ENCODE results near the gene MYLK3.

MYLK3 gene

DNA sequence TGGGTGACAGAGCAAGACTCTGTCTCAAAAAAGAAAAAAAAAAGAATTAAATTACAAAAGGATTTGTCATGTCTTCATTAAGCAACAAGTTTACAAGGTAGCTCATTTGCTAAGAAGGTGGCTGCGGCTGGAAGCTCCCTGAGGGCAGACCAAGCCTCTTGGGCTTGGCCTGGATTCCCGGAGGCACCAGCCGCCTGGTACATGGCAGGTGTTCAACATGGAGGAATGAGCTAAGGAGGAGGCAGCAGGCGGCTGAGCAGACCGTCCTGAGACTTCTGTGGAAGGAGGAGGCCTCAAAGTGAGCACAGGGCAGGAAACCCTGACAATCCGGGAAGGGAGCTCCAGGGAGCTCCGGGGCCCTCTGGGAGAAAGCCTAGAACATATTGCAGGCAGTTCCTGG lies 3.2 kb upstream of the MYLK3 start:
- no peak overlapping the region for H3K27ac Mint-ChIP-seq (ENCODE audit: low read depth)
- no peak for DNase-seq (ENCODE audit: low spot score in 2 of 2)
- H3K4me1 Mint-ChIP-seq: no peaks in the 10 kb centered on the region
- H3K9me3 Mint-ChIP-seq: no peaks in the 10 kb centered on the region
- no peaks in the 10 kb centered on the region for H3K27me3 Mint-ChIP-seq
- H3K36me3 Mint-ChIP-seq (ENCODE audit: insufficient read depth): peaks cover 2% of the 10 kb centered on the region
- no peak overlapping the region for H3K4me3 Mint-ChIP-seq
- no peak for ATAC-seq (replicated peaks; ENCODE audit: extremely low read depth, poor library complexity, severe bottlenecking)

DNA sequence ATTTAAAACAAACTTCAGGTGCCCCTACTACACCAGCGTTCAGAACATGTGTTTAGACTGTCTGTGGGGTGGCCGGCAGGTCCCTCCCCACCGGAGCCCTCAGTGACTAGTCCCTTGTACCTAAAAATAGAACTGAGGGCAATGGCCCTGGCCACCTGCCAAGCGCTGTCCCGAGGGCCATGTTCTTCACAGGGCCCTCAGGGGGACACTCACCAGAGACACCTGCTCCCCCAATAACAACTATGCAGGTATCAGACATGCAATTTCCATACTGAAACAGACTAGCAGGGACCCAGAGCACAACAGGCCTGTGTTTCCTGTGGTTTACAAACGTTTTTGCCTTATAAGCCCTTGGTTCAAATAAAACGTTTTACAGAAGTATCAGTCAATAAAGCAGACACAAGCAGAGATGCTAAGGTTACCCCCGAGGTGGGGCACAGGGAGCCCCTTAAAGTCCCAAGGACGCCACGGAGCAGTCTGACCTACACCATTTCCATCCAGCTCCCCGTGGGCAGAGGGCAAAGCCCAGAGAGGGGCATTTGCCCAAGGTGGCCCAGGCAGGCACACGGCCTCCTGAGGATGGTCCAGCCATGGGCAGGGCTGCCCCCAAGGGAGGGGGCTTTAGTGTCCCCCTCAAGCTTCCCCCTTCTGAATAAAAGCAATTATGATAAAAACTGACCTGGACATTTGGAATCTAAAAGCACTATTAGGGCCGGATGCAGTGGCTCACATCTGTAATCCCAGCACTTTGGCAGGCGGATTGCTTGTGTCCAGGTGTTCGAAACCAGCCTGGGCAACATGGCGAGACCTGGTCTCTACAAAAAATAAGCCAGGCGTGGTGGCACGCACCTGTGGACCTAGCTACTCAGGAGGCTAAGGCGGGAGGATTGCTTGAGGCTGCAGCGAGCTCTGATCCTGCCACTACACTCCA lies 896 bp upstream of the MYLK3 start:
- H3K36me3 Mint-ChIP-seq (ENCODE audit: insufficient read depth): peaks cover 2% of the 10 kb centered on the region
- no peak overlapping the region for H3K27ac Mint-ChIP-seq (ENCODE audit: low read depth)
- ATAC-seq (replicated peaks; ENCODE audit: extremely low read depth, poor library complexity, severe bottlenecking): no peak

GRCh38 chr16:46746821-46747776 lies 1.0 kb downstream of the MYLK3 start:
- H3K4me3 Mint-ChIP-seq: no peak overlapping the region
- no peaks in the 10 kb centered on the region for H3K4me1 Mint-ChIP-seq
- peaks cover 2% of the 10 kb centered on the region for H3K36me3 Mint-ChIP-seq (ENCODE audit: insufficient read depth)
- ATAC-seq (replicated peaks; ENCODE audit: extremely low read depth, poor library complexity, severe bottlenecking) (no peak), DNase-seq (ENCODE audit: low spot score in 2 of 2) (no peak)
- no peaks in the 10 kb centered on the region for H3K27me3 Mint-ChIP-seq
- no peak overlapping the region for H3K27ac Mint-ChIP-seq (ENCODE audit: low read depth)
- H3K9me3 Mint-ChIP-seq: no peaks in the 10 kb centered on the region

More for the DNA sequence above, 896 bp upstream of the MYLK3 start:
- Mint-ChIP-seq H3K4me3 (no peak overlapping the region), H3K4me1 (no peaks in the 10 kb centered on the region), H3K9me3 (no peaks in the 10 kb centered on the region), H3K27me3 (no peaks in the 10 kb centered on the region)
- no peak for DNase-seq (ENCODE audit: low spot score in 2 of 2)

- Mint-ChIP-seq H3K27me3 (no peaks in the 10 kb centered on the region), H3K36me3 (ENCODE audit: insufficient read depth) (peaks cover 2% of the 10 kb centered on the region), H3K9me3 (no peaks in the 10 kb centered on the region), H3K4me3 (no peak overlapping the region), H3K27ac (ENCODE audit: low read depth) (no peak overlapping the region), H3K4me1 (no peaks in the 10 kb centered on the region)
- ATAC-seq (replicated peaks; ENCODE audit: extremely low read depth, poor library complexity, severe bottlenecking) (no peak), DNase-seq (ENCODE audit: low spot score in 2 of 2) (no peak)
These were observed 2.5 kb downstream of the MYLK3 start for GRCh38 chr16:46745617-46746016.

DNA sequence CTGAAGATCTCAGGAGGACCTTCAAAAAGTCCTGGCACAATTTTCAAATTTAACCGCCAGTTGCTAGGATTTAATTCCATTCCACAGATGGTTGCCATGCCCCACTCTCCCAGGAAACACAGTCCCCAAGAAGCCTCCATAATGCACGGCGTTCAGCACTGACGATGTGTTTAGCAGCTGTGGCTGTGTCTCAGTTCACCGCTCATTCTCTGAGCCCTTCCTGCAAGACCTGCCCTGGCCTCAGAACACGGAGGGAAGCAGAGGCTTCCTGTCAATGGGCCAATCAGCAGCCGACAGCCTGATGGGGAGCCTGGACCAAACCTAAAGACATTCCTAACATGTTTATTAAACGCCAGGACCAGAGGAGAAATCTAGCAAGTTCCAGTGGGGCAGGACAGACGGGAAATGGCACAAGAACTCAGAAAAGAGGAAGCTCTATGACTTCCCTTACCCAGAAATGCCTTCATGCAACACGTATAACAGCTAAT lies 4.9 kb downstream of the MYLK3 start:
- Mint-ChIP-seq H3K27me3 (no peaks in the 10 kb centered on the region), H3K27ac (ENCODE audit: low read depth) (no peak overlapping the region), H3K36me3 (ENCODE audit: insufficient read depth) (no peaks in the 10 kb centered on the region), H3K9me3 (no peaks in the 10 kb centered on the region), H3K4me1 (no peaks in the 10 kb centered on the region), H3K4me3 (no peak overlapping the region)
- no peak for ATAC-seq (replicated peaks; ENCODE audit: extremely low read depth, poor library complexity, severe bottlenecking)
- no peak for DNase-seq (ENCODE audit: low spot score in 2 of 2)

DNA sequence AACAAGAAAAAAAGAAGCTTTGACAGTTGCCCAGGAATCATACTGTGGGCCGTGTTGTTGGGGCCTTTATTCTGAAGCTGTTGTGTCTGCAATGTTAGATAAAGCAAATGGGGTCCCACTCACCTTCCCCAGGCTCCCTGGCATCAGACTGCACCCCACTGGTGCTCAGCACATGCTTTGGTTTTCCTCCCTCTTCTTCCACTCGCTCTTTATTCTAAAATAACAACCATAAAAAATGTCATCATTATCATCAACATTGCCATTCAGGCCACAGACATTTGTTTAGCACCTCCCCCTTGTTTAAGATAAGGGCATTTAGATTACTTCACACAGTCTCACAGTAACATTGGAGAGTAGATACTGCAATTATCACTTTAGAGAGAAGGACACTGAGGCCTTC lies 8.2 kb downstream of the MYLK3 start:
- no peaks in the 10 kb centered on the region for H3K4me1 Mint-ChIP-seq
- no peak for ATAC-seq (replicated peaks; ENCODE audit: extremely low read depth, poor library complexity, severe bottlenecking)
- H3K9me3 Mint-ChIP-seq: no peaks in the 10 kb centered on the region
- no peak overlapping the region for H3K4me3 Mint-ChIP-seq
- H3K27ac Mint-ChIP-seq (ENCODE audit: low read depth): no peak overlapping the region
- H3K27me3 Mint-ChIP-seq: no peaks in the 10 kb centered on the region
- no peaks in the 10 kb centered on the region for H3K36me3 Mint-ChIP-seq (ENCODE audit: insufficient read depth)
- no peak for DNase-seq (ENCODE audit: low spot score in 2 of 2)

- Mint-ChIP-seq H3K27me3 (no peaks in the 10 kb centered on the region), H3K4me3 (no peak overlapping the region), H3K4me1 (no peaks in the 10 kb centered on the region), H3K36me3 (ENCODE audit: insufficient read depth) (peaks cover 2% of the 10 kb centered on the region), H3K27ac (ENCODE audit: low read depth) (no peak overlapping the region), H3K9me3 (no peaks in the 10 kb centered on the region)
- ATAC-seq (replicated peaks; ENCODE audit: extremely low read depth, poor library complexity, severe bottlenecking): no peak
- no peak for DNase-seq (ENCODE audit: low spot score in 2 of 2)
These were observed 10.4 kb downstream of the MYLK3 start for GRCh38 chr16:46737621-46738214.

GRCh38 chr16:46736695-46737094 lies 11.4 kb downstream of the MYLK3 start:
- no peak for ATAC-seq (replicated peaks; ENCODE audit: extremely low read depth, poor library complexity, severe bottlenecking)
- Mint-ChIP-seq H3K4me1 (no peaks in the 10 kb centered on the region), H3K9me3 (no peaks in the 10 kb centered on the region)

GRCh38 chr16:46733319-46733830 lies 14.8 kb downstream of the MYLK3 start:
- Mint-ChIP-seq H3K27me3 (no peaks in the 10 kb centered on the region), H3K4me3 (no peak overlapping the region), H3K27ac (ENCODE audit: low read depth) (no peak overlapping the region), H3K36me3 (ENCODE audit: insufficient read depth) (peaks cover 2% of the 10 kb centered on the region), H3K9me3 (no peaks in the 10 kb centered on the region), H3K4me1 (no peaks in the 10 kb centered on the region)
- no peak for ATAC-seq (replicated peaks; ENCODE audit: extremely low read depth, poor library complexity, severe bottlenecking)
- no peak for DNase-seq (ENCODE audit: low spot score in 2 of 2)

More at GRCh38 chr16:46736695-46737094, 11.4 kb downstream of the MYLK3 start:
- Mint-ChIP-seq H3K36me3 (ENCODE audit: insufficient read depth) (peaks cover 2% of the 10 kb centered on the region), H3K27ac (ENCODE audit: low read depth) (no peak overlapping the region), H3K4me3 (no peak overlapping the region), H3K27me3 (no peaks in the 10 kb centered on the region)
- DNase-seq (ENCODE audit: low spot score in 2 of 2): no peak

DNA sequence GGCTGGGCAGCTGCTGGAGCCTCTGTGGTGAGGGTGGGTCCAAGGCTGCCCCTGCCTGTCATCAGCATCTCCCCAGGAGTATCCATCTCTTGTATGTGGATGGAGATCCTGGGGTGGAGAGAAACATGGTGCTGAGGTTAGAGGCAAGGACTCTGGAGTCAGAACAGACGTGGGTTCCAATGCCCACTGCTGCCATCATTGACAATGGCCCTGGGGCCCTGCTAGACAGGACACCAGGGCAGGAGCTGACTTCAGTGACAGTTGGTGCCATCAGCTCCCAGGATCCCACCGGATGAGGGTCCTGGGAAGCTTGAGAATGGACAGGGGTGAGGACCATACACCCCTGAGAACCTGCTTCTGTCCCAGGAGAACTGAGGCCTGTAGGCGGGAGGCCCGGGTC lies 15.6 kb downstream of the MYLK3 start:
- H3K4me1 Mint-ChIP-seq: no peaks in the 10 kb centered on the region
- peaks cover 2% of the 10 kb centered on the region for H3K36me3 Mint-ChIP-seq (ENCODE audit: insufficient read depth)
- H3K4me3 Mint-ChIP-seq: no peak overlapping the region
- H3K27ac Mint-ChIP-seq (ENCODE audit: low read depth): no peak overlapping the region
- H3K9me3 Mint-ChIP-seq: no peaks in the 10 kb centered on the region
- DNase-seq (ENCODE audit: low spot score in 2 of 2) (no peak), ATAC-seq (replicated peaks; ENCODE audit: extremely low read depth, poor library complexity, severe bottlenecking) (no peak)
- no peaks in the 10 kb centered on the region for H3K27me3 Mint-ChIP-seq

DNA sequence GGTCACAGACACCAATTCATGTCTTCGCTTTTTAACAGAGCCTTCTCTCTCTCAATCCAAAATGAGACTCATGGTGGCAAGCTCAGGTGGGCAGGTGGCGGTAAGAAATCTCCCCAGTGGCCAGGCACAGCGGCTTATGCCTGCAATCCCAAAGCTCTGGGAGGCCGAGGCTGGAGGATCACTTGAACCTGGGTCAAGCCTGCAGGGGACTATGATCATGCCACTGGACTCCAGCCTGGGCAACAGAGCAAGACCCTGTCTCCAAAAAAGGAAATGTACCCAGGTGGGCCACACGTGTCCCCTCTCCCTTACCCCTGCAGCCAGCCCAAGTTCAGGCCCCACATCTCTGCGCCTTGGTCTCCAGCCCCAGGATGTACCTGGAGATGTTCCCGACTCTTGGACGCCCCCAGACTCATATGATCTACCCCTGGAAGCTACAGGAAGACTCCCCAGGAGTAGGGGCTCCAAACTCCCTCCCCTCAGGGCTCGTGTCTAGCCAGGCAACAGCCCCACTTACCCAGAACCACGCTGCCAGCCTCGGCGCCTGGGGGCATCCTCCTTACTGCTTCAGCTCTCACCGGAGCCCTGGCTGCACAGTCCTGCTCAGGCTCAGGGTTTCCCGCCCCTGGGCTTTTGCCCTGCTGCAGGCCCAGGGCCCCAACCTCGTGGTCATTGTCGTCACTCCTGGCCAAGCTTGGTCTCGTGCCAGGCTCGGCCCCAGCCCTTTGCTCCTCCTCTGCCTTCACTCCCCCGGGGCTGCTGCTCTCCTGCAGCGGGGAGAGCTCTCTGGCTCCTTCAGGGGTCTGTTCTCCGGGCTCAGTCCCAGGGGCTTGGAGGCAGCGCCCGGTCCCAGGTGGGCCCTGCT lies 16.2 kb downstream of the MYLK3 start:
- Mint-ChIP-seq H3K4me1 (no peaks in the 10 kb centered on the region), H3K9me3 (no peaks in the 10 kb centered on the region), H3K36me3 (ENCODE audit: insufficient read depth) (peaks cover 2% of the 10 kb centered on the region), H3K4me3 (no peak overlapping the region), H3K27ac (ENCODE audit: low read depth) (no peak overlapping the region), H3K27me3 (no peaks in the 10 kb centered on the region)
- DNase-seq (ENCODE audit: low spot score in 2 of 2) (no peak), ATAC-seq (replicated peaks; ENCODE audit: extremely low read depth, poor library complexity, severe bottlenecking) (no peak)

Measured in central memory CD8-positive, alpha-beta T cell (primary cell).